SU-DHL-6 (cell line): ENCODE measurements around the gene NOX5.

Source experiments
- CTCF ChIP-seq: fragments of 200-600 bp; sonication (generic); IDR thresholded peaks from one replicate; pipeline ENCODE4 v1.5.1; 2017; ENCODE audit warnings: antibody characterized with exemption, mild to moderate bottlenecking, low read length, moderate library complexity; ENCODE audit not compliant: insufficient read depth, poor library complexity, severe bottlenecking
- EZH2phosphoT487 ChIP-seq: fragments of 200-600 bp; sonication (generic), shearing (Covaris generic); conservative IDR thresholded peaks from 2 replicates; pipeline ENCODE4 v1.6.1; 2018; ENCODE audit warnings: mild to moderate bottlenecking, antibody characterized with exemption, low read length, moderate library complexity, mixed read lengths

- TF ChIP-seq CTCF: no peak
- TF ChIP-seq EZH2phosphoT487: no peak
Observed at GRCh38 chr15:69071260-69071659, 56.8 kb downstream of the NOX5 start.
